Peyer's patch (tissue), 4 donors: ENCODE data around the gene ANXA6. TPM values are rescaled to one million over a fixed set of nuclear protein-coding genes. Genes with fewer than 3 reads are reported as not detected.

Experiments used
- DNase-seq, 3 donors: peaks; one replicate each; pipeline ENCODE4 v3.0.0-alpha.2; 2017 to 2019
- H3K27ac ChIP-seq, 4 donors: fragments of 200-600 bp; sonication (generic); one replicate each; pipeline ENCODE4 v1.5.1; 2016 to 2019
- H3K27me3 ChIP-seq, 2 donors: fragments of 200-600 bp; sonication (generic); one replicate each; pipeline ENCODE4 v1.5.1; 2019
- H3K36me3 ChIP-seq, 3 donors: fragments of 200-600 bp; sonication (generic); one replicate each; pipeline ENCODE4 v1.5.1; 2016 to 2019
- H3K4me1 ChIP-seq, 4 donors: fragments of 200-600 bp; sonication (generic); one replicate each; pipeline ENCODE4 v1.5.1; 2016 to 2019
- H3K4me3 ChIP-seq, 4 donors: fragments of 200-600 bp; sonication (generic); 1 replicate in 3 of 4; 2 replicates in 1 of 4; pipeline ENCODE4 v1.5.1; 2016 to 2019; ENCODE audit warnings: mild to moderate bottlenecking in 1 of 4
- H3K9me3 ChIP-seq, 4 donors: fragments of 200-600 bp; sonication (generic); one replicate each; pipeline ENCODE4 v1.5.1; 2016 to 2019; ENCODE audit warnings: mild to moderate bottlenecking in 1 of 4
- POLR2A ChIP-seq, 2 donors: fragments of 450-650 bp; IDR thresholded peaks; one replicate each; pipeline ENCODE4 v1.5.1; 2017; ENCODE audit warnings: antibody characterized with exemption in 2 of 2, mild to moderate bottlenecking in 2 of 2, moderate library complexity in 2 of 2
- total RNA-seq, 4 donors: library from RNA; depleted of rRNA; stranded (reverse); fragments of >200 nt; gene quantifications; one replicate each; pipeline ENCODE4 v1.1.0, GENCODE V29; 2016
- TF ChIP-seq, protein P1 (sequence below), 6 experiments: fragments of 450-650 bp in 4 of 6; fragments of 200-600 bp in 2 of 6; sonication (generic) in 1 of 6; IDR thresholded peaks; one replicate each; pipeline ENCODE4 v1.5.1; 2017 to 2019; ENCODE audit warnings: antibody characterized with exemption in 6 of 6, mild to moderate bottlenecking in 3 of 6, moderate library complexity in 1 of 6

ANXA6 gene
- total RNA-seq, 4 donors from 2014 or later = 11.2 to 228 (median 30.1) TPM

DNA sequence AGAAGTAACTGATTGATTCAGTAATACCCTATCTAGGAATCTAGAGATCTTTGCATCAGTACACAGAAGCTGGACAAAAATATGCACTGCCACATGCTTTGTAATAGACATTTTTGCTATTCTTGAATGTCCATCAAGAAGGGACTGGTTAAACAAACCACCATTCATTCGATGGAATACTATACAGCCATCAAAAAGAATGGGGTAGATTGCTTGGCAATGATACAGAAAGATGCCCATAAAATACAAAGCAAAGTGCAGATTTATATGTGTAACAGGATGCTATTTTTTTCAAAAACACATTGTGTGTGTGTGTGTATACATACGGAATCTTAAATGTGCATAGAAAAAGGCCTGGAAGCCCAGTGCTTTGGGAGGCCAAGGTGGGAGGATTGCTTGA, 84.3 kb downstream of the ANXA6 start:
- H3K27me3 ChIP-seq = no peaks in the 10 kb centered on the region
- peak overlapping the region in 1 of 4 donors; percentile 42 for H3K27ac ChIP-seq
- TF ChIP-seq, protein P1, sequence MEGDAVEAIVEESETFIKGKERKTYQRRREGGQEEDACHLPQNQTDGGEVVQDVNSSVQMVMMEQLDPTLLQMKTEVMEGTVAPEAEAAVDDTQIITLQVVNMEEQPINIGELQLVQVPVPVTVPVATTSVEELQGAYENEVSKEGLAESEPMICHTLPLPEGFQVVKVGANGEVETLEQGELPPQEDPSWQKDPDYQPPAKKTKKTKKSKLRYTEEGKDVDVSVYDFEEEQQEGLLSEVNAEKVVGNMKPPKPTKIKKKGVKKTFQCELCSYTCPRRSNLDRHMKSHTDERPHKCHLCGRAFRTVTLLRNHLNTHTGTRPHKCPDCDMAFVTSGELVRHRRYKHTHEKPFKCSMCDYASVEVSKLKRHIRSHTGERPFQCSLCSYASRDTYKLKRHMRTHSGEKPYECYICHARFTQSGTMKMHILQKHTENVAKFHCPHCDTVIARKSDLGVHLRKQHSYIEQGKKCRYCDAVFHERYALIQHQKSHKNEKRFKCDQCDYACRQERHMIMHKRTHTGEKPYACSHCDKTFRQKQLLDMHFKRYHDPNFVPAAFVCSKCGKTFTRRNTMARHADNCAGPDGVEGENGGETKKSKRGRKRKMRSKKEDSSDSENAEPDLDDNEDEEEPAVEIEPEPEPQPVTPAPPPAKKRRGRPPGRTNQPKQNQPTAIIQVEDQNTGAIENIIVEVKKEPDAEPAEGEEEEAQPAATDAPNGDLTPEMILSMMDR (IDR thresholded peaks at IDR 0.05) = no peak
- TF ChIP-seq POLR2A (IDR thresholded peaks at IDR 0.05) = no peak
- no peaks in the 10 kb centered on the region for H3K9me3 ChIP-seq
- H3K4me1 ChIP-seq = peaks cover 7 to 80% (median 34%) of the 10 kb centered on the region in 4 donors
- DNase-seq = no peak
- H3K4me3 ChIP-seq = no peak overlapping the region
- H3K36me3 ChIP-seq = peaks cover 0 to 18% (median 0%) of the 10 kb centered on the region in 3 donors

DNA sequence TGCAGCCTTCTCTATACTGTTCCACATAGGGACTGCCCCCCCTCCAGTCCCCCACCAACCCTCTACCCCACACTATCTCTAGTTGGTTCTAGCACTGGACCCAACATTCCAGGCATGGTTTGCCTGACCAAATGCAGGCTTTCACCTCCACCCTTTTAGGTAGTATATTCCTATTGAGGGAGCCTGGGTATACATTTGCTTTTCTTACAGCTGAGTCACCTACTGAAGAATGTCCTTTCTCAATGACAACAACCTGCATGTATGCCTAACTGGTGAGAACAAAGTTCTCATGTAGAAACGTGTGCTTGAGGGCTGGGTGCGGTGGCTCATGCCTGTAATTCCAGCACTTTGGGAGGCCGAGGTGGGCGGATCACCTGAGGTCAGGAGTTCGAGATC, 85.0 kb downstream of the ANXA6 start:
- no peak for DNase-seq
- TF ChIP-seq, protein P1 (IDR thresholded peaks at IDR 0.05) = no peak
- TF ChIP-seq POLR2A (IDR thresholded peaks at IDR 0.05) = peak in 1 of 2 donors; percentile 27
- no peaks in the 10 kb centered on the region for H3K9me3 ChIP-seq
- H3K4me3 ChIP-seq = no peak overlapping the region
- peaks cover 0 to 20% (median 0%) of the 10 kb centered on the region in 3 donors for H3K36me3 ChIP-seq
- peak overlapping the region in 3 of 4 donors; percentile 10 to 85 (median 42) for H3K27ac ChIP-seq
- no peaks in the 10 kb centered on the region for H3K27me3 ChIP-seq
- H3K4me1 ChIP-seq = peaks cover 7 to 80% (median 35%) of the 10 kb centered on the region in 4 donors

DNA sequence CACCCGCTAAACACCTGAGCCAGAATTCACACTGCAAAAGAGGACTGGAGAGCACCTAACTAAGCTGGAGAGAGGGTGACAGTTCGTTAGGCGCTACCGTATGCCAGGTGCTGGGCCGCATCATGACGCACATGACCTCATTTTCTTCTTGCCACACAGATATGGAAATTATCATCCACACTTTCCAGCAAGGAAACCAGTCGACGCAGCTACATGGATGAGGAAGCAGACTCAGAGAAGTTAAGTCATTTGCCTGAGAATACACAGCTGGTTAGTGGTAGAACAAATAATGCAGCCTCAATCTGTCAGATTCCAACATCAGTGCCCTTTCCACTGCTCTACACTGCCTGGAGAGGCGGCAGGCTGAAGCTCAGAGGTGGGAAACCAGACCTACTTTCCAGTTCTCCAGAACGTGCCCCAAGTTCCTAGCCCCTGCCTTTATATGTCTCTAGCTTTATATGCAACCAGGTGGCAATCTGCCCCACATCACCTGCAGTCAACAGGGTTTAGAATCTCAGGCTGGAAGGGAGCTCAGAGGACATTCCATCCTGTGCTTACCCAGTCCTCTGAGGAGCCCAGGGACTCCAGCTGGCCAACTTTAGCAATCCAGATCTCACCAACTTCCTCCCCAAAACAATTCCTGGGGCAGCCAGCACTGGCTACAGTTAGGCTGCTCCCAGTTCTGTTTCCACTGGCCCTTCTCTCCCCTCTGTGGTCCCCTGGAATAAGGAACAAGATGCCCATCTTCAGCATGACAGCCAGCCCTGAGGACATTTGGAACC, 85.5 kb downstream of the ANXA6 start:
- peak overlapping the region in 3 of 4 donors; percentile 10 to 85 (median 42) for H3K27ac ChIP-seq
- H3K36me3 ChIP-seq = peaks cover 0 to 17% (median 0%) of the 10 kb centered on the region in 3 donors
- H3K27me3 ChIP-seq = no peaks in the 10 kb centered on the region
- no peak for DNase-seq
- H3K4me3 ChIP-seq = no peak overlapping the region
- TF ChIP-seq, protein P1 (IDR thresholded peaks at IDR 0.05) = no peak
- no peak for TF ChIP-seq POLR2A (IDR thresholded peaks at IDR 0.05)
- H3K4me1 ChIP-seq = peaks cover 7 to 80% (median 31%) of the 10 kb centered on the region in 4 donors
- H3K9me3 ChIP-seq = no peaks in the 10 kb centered on the region

DNA sequence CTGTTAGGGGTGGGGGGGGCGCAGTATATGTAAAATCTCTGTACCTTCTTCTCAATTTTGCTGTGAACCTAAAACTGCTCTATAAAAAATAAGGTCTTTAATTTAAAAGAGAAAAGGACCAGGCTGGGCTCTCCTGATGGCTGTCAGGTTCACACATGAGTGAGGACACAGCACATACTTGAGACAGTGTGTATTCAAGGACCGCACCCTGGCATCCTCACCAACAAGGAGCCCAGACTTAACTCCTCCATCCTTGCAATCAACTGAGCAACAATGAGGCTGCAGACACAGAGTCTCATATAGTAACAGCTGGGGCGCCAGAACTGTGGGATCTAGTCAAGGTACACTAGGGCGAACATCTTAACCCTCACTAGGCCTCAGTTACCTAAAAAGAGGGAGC, 86.6 kb downstream of the ANXA6 start:
- Histone ChIP-seq H3K27ac (peak overlapping the region in 1 of 4 donors; percentile 85), H3K4me1 (peaks cover 7 to 80% (median 32%) of the 10 kb centered on the region in 4 donors), H3K27me3 (no peaks in the 10 kb centered on the region), H3K4me3 (no peak overlapping the region), H3K9me3 (no peaks in the 10 kb centered on the region), H3K36me3 (peaks cover 0 to 17% (median 0%) of the 10 kb centered on the region in 3 donors)
- TF ChIP-seq POLR2A (IDR thresholded peaks at IDR 0.05) = no peak
- TF ChIP-seq, protein P1 (IDR thresholded peaks at IDR 0.05) = no peak
- no peak for DNase-seq

DNA sequence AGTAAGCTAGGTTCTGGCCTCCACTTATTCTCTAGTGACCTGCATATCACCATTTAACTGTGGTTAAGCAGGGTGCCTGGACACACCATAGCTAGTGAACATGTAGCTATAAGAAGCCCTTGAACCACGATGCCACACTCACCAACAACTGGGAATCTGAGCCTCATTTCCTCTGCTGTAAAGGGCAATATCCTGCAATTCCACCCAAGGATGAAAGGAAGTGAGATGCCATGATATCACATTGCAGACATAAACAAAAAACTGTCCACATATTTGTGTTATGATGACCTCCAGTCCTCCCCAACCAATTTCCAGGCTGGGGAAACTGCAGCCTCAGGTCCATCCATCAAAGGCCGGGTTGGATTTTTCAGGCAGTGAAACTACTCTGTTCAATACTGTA, 87.1 kb downstream of the ANXA6 start:
- Histone ChIP-seq H3K4me3 (no peak overlapping the region), H3K27me3 (no peaks in the 10 kb centered on the region), H3K9me3 (no peaks in the 10 kb centered on the region), H3K27ac (peak overlapping the region in 1 of 4 donors; percentile 15), H3K4me1 (peaks cover 7 to 76% (median 28%) of the 10 kb centered on the region in 4 donors), H3K36me3 (peaks cover 0 to 17% (median 0%) of the 10 kb centered on the region in 3 donors)
- no peak for TF ChIP-seq POLR2A (IDR thresholded peaks at IDR 0.05)
- TF ChIP-seq, protein P1 (IDR thresholded peaks at IDR 0.05) = no peak
- no peak for DNase-seq
